GM10248 (cell line): ENCODE measurements around the gene MAN1C1.

Experiments
- CTCF ChIA-PET: fragments of 300-600 bp; sonication (Branson Sonifier 250); formaldehyde crosslinking; extraction: SDS; loops from one replicate; lab custom pipeline; 2021; ENCODE audit warnings: antibody characterized with exemption; lab: Yijun Ruan, JAX
- POLR2A ChIA-PET: fragments of 350-650 bp; sonication (Branson Sonifier 250); formaldehyde crosslinking; extraction: SDS; loops from one replicate; lab custom pipeline; 2020; ENCODE audit warnings: antibody characterized with exemption; lab: Yijun Ruan, JAX
- DNase-seq: peaks from one replicate; pipeline ENCODE4 v3.0.0; 2012; ENCODE audit errors: extremely low spot score
- CTCF ChIP-seq: IDR thresholded peaks from 2 replicates; pipeline ENCODE4 v1.5.1; 2012; ENCODE audit warnings: mild to moderate bottlenecking, low read depth; ENCODE audit errors: extremely low read depth, missing control alignments, control extremely low read depth

Gene MAN1C1

GRCh38 chr1:25727635-25728286 is 111.2 kb downstream of the MAN1C1 start:
- ChIA-PET CTCF (no interaction called here), POLR2A (no interaction called here)
- DNase-seq = no peak
- no peak for TF ChIP-seq CTCF

- DNase-seq = no peak
- POLR2A ChIA-PET = no interaction called here
- no peak for TF ChIP-seq CTCF
- CTCF ChIA-PET = no interaction called here
Measured at GRCh38 chr1:25728301-25728935, 111.8 kb downstream of the MAN1C1 start.

- CTCF ChIA-PET = no interaction called here
Measured at GRCh38 chr1:25729045-25729444, 112.5 kb downstream of the MAN1C1 start.

GRCh38 chr1:25729790-25730644 is 113.4 kb downstream of the MAN1C1 start:
- no peak for TF ChIP-seq CTCF
- ChIA-PET CTCF (interaction anchor here (1.3 kb wide), 1 partner anchor 9 kb away, joined by 3 read pairs; no protein-coding TSS in a partner anchor), POLR2A (no interaction called here)
- DNase-seq = no peak

More at GRCh38 chr1:25729045-25729444, 112.5 kb downstream of the MAN1C1 start:
- TF ChIP-seq CTCF = no peak
- DNase-seq = no peak
- POLR2A ChIA-PET = no interaction called here

GRCh38 chr1:25731148-25731547 is 114.6 kb downstream of the MAN1C1 start:
- no peak for DNase-seq
- ChIA-PET POLR2A (no interaction called here), CTCF (interaction anchor here (1.3 kb wide), 1 partner anchor 10 kb away, joined by 3 read pairs; no protein-coding TSS in a partner anchor)
- TF ChIP-seq CTCF = no peak

GRCh38 chr1:25731626-25732370 is 115.2 kb downstream of the MAN1C1 start:
- ChIA-PET POLR2A (no interaction called here), CTCF (no interaction called here)
- no peak for TF ChIP-seq CTCF
- no peak for DNase-seq
